Renal cortex interstitium (tissue), 11 donors: Measurements from ENCODE around the gene UFD1. TPM values are rescaled to one million over a fixed set of nuclear protein-coding genes. Genes with fewer than 3 reads are reported as not detected.

Experiments used
- DNase-seq, 11 donors: peaks; one replicate each; pipeline ENCODE4 v3.0.0-alpha.2; 2013; ENCODE audit warnings: low read depth in 9 of 11, low spot score in 4 of 11; ENCODE audit errors: extremely low read depth in 1 of 11
- polyA plus RNA-seq, 3 donors: library from polyadenylated mRNA; unstranded; fragments of 120-200 nt; gene quantifications; one replicate each; pipeline ENCODE4 v1.2.1, GENCODE V29; 2013; ENCODE audit not compliant: insufficient read length in 3 of 3

Gene UFD1
- polyA plus RNA-seq, 3 donors, result 62.1 to 65.5 (median 62.9) TPM

DNA sequence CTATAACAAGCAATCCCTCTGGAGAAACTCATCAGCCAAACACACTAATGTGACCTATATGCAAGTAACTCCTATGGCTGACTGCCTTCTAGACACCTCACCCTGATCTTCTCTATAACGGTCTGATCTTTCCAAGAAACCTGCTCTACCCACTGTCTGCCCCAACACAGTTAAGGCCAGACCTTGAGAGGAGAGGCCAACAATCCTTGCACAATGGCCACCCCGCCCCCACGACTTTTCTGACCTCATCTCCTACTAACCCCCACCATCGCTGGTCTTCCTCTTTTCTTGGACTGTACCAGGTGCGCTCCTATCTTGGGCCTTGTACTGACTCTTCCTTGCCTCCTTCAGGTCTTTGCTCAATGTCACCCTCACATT is 59.9 kb downstream of the UFD1 start:
- DNase-seq, result no peak

DNA sequence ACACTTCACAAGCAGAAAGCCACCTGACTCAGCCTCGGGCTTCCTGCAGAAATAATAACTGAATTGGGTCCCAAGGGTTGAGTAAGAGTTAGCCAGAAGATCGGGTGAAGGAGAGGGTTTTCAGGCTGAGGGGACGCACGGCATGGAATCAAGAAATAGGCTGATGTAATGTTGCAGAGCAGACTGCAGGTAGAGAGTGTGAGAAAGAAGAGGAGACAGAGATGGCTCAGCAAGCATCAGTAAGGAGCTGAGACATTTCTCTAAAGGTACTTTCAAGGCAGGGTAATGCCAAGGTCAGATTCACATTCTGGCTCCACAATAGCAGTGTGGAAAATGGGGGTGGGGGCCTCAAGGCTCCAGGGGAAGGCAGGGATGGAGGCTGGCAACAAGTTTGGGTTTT is 66.1 kb downstream of the UFD1 start:
- DNase-seq, result no peak

DNA sequence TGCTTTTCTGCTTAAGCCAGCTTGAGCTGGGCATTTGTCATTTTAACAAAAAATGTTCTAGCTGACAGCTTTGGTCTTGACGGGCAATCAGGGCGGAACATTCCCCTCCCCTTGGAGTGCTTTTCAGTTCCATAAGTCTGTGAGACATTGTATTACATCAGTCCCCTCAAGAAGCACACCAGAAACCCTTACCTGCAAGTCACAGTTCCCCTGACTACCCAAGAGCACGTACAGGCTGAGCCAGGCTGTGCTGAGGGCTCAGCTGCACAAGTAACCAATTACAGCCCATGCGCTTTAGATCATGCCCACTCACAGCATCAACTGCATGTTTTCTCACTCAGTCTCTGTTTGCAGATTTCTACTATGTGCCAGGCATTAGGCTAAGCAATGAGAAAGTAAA is 66.5 kb downstream of the UFD1 start:
- DNase-seq, result no peak

DNA sequence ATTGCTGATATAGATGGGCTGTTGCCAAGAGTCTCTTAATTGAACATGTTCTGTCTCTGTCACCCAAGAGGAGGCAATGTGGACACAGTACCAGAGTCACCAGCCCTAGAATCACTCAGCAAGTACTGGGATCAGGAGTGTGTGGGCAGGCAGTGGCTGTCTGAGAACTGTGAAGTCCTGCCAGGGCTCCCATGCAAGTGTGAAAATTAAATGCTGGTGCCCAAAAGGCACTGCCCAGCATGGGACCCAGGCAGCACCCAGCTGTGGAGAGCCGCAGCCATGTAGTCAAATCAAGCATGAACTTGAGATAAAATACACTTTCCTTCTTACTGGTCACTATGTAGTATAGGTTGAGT is 67.3 kb downstream of the UFD1 start:
- no peak for DNase-seq

DNA sequence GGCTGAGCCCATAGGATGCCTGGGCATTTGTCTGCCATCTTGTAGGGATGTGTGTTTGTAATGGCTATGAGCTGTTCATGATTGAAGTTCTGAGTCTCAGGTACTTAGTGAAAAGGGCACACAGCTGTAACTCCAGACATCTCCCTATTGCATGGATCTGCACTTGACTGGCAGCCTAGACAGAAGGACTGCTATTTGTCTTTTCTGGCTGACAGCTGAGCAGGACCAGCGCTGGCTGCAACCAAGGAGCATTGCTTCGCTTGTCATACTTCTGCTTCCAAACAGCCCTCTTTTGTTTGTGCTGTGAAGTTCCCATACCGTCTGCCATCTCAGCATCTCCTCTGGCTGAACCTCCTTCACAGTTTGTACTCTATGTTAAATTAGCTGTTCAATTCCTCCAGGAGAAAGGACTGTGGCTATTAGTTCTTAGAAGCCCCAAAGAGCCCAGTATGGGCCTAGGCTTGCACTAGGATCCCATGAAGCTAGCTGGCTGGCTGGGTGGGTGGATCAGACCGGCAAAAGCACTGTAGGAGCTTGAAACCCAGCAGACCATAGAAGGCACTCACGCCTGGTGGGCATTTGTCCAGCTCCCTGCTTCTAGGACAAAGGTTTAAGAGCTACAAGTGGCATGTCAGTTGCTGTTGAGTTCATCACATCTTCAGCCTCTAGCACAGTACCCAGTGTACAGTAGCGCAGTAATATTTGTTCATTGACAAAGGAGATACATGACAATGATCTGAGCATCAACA is 67.9 kb downstream of the UFD1 start:
- no peak for DNase-seq

DNA sequence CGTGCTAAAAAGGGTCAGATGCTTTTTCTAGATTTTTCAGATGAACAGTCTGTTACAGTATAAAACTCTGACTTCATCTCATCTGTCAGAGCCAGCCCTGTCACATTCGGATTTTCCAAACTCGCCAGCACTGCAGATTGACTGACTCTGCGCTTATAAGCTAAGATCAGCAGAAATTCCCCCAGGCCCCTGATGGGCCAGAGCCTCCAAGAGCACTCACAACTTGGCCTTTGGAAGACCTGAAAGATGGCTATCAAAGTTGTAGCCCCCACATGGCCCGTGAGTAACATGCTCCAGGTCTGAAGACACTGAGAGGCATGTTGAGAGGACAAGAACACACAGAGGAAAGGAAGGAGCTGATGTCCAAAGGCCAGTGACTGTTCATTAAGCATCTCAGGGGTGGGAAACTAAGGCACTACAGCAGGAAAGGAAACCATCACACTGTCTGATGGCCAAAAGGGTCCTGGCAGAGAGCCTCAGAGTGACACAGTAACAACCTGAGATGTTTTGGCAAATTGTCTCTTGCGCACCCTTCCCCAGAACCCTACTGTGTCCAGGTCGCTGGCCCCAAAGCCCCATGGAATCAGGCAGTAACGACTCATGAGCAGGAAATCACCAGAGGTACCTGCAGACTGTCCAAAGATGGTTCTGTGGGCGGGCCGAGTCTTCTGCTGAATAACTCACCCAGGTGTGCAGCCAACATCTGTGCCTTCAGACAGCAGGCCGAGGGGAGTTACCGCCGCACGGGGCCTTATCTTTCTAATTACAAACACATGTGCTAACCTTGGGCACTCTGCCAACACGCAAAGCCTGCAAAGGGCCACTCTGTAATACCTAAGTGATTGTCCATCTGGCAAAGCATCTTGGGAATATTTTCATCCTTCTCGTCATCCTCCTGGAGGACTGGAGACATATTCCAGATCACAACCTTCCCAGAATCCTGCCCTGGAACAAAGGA is 71.1 kb downstream of the UFD1 start:
- DNase-seq, result no peak

DNA sequence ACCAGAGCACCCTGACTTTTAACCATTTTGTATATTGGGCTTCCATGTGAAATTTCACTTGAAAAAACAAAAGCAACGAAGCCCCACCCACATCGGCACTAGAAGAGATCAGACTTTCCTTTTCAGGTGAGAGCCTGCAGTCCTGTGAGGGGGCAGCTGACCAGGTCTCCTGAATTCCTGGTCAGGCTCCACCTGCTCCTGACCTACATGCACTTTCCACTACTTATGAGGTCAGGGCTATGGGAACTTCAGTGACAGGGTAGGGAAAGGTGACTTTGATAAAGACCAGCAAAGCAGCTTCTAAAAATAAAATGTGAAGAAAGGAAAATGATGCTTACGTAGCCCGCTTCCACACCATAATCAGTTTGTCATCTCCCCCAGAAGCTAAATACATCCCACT is 72.1 kb downstream of the UFD1 start:
- no peak for DNase-seq

DNA sequence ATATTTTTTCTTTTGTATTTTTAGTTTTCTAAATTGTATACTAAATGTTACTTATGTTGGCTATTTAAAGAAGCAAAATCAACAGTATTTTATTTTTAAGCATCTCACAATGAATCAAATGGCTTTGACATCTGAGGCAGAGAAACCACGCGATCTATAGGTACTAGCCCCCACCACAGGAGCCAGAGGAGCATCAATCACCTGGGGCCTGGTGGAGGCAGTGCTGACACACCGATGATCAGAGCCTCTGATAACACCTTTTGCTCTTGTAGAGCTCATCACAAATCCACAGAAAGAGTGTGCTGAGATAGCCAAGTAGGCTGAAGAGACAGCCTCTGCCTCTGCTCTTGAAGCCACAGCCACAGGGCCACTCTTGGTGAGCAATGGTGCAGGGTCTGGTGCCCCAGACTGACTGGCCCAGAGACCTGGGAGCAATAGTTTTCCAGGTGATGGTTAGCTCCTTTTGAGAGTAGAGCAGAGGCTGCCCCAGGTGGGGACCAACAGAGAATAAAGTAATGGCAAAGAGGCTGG is 72.6 kb downstream of the UFD1 start:
- DNase-seq, result no peak

DNA sequence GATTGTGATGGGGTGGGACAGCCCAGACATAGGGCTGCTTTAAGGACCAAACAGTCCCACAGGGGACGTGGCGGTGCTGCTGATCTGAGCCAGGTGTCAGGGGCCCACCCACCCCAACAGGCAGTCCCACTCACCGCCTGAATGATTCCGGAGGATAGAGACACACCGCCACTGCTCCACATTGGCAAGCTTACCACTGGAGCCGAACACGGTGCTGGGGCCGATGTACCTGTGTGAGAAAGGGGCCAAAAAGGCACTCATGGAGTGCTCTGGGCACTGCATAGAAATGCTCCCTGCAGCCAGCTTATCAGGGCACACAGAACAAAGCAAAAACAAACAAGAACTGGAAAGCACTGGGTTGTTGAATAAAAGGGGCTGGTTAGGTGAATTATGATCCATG is 73.3 kb downstream of the UFD1 start:
- DNase-seq, result no peak

DNA sequence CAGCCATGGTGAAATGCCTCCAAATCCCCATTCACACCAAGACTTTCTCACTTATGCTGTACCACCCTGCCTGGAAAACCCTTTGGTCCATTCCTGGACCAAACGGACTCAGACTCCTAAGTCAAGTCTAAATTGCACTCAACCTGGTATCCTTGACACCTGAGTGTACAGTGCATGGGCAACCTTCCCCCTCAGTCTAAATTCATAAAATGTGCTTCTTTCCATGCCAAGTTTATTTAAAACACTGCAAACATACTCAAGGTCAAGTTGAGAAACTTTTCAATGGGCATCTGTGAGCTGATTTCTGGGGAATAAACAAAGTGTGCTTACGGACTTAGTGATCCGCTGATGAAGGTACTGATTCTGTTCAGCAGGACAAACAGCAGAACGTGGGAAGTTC is 73.9 kb downstream of the UFD1 start:
- DNase-seq, result no peak

DNA sequence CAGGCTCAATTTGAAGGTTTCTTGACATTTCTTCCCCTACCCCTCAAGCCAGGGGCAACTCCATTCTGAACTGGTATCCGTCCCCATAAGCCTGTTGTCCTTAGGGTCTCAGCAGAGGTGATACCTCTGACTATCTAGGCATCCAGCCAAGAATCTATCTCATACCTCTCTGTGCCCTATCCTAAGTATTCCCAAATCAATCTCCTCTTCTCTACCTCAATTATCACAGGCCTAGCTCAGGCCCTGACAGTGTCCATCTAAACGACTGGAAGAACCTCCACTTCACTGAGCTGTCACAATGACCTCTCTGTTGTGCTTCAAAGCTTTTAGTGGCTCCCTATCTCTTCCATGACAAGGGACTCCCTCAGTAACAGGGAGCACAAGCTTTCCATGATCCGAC is 74.3 kb downstream of the UFD1 start:
- no peak for DNase-seq

DNA sequence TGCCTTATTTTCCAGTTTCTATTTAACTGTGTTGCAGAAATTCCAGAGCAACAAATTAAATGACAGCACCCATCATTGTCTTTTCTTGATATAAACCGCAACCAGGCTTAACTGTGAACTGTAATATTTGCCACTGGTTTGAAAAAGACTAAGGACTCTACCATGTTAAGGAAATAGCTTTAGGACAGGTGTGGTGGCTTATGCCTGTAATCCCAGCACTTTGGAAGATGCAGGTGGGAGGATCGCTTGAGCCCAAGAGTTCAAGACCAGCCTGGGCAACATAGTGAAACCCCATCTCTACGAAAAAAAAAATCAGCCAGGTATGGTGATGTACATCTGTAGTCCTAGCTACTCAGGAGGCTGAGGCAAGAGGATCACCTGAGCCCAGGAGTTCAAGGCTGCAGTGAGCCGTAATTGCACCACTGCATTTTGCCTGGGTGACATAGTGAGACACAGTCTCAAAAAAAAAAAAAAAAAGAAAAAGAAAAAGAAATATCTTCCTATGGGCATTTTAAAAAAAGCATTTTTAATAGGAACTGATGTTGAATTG is 76.3 kb downstream of the UFD1 start:
- no peak for DNase-seq

DNA sequence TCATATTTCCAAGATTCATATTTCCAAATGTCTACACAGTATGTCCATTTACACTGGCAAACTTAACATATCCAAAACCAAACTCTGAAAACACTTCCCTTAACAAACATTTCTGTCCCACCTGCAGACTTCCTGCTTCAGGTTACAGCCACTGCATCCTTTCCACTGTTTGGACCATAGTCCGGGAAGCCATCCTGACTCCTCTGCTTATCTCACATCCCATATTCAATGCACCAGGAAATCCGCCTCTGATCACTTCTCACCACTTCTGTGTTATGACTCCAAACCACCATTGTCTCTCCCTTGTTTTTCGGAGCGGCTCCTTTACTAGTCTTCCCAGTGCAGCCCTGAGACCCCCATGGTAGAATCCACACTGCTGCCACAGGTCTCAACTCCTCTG is 77.5 kb downstream of the UFD1 start:
- DNase-seq, result no peak

DNA sequence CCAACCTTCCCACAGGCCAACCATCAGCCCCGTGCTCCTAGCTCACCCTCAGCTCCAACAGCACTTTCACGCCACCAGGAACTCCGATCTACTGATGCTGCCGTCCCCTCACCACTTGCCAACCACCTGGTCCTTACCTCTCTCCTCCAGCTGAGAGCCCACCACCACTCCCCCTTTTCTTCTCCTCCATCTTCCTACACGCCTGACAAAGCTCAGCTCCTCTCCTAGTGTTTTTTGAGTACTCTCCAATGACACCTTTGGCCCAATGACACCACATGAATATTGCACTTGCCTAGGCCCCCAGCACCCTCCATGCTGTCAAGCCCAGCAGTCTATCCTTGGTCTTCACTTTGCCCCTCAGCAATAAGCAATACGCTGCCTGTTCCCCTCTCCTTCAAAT is 78.1 kb downstream of the UFD1 start:
- no peak for DNase-seq

Other genes starting within 250 kb of the UFD1 start
- 1 to 10 TPM; 4.9 to 6.1 (median 5.0) TPM for gene CLTCL1, start 187.5 kb downstream of the UFD1 start, polyA plus RNA-seq
- 10 to 100 TPM; 29.9 to 37.5 (median 33.3) TPM for gene HIRA, start 47.5 kb downstream of the UFD1 start, polyA plus RNA-seq
- gene MRPL40, start 46.6 kb downstream of the UFD1 start, polyA plus RNA-seq, result 10 to 100 TPM; 42.8 to 48.0 (median 44.1) TPM
- 10 to 100 TPM; 39.8 to 45.9 (median 41.2) TPM for gene C22orf39, start 31.5 kb downstream of the UFD1 start, polyA plus RNA-seq
- gene CDC45, start 727 bp upstream of the UFD1 start, polyA plus RNA-seq, result 10 to 100 TPM; 17.9 to 25.3 (median 21.0) TPM
- gene CLDN5, start 45.2 kb upstream of the UFD1 start, polyA plus RNA-seq, result 10 to 100 TPM; 16.3 to 40.9 (median 40.7) TPM
- 10 to 100 TPM; 37.4 to 38.4 (median 37.7) TPM for gene SEPTIN5, start 235.3 kb upstream of the UFD1 start, polyA plus RNA-seq
- 1 to 10 TPM; 2.8 to 7.0 (median 4.5) TPM for gene GP1BB, start 244.3 kb upstream of the UFD1 start, polyA plus RNA-seq